Liver (tissue), 9 donors: ENCODE results near the gene SETD3. TPM values are rescaled to one million over a fixed set of nuclear protein-coding genes. Genes with fewer than 3 reads are reported as not detected.

ENCODE experiments used
- DNase-seq: peaks from one replicate; pipeline ENCODE4 v3.0.0-alpha.2; 2017; ENCODE audit warnings: low spot score
- H3K27ac ChIP-seq, 2 donors: one replicate each; pipeline ENCODE4 v1.7.0; 2013; ENCODE audit warnings: inconsistent platforms in 2 of 2, low read length in 2 of 2, control low read depth in 1 of 2, low read depth in 1 of 2, mild to moderate bottlenecking in 1 of 2
- H3K27me3 ChIP-seq, 4 donors: one replicate each; pipeline versions ENCODE4 v1.6.1 to v1.7.0; 2013; ENCODE audit warnings: low read length in 3 of 4, inconsistent platforms in 1 of 4, mild to moderate bottlenecking in 1 of 4, moderate library complexity in 1 of 4; ENCODE audit not compliant: control insufficient read depth in 4 of 4, insufficient read depth in 4 of 4
- H3K36me3 ChIP-seq, 4 donors: one replicate each; pipeline versions ENCODE4 v1.6.1 to v1.7.0; 2013; ENCODE audit warnings: low read length in 3 of 4, mild to moderate bottlenecking in 3 of 4, low read depth in 1 of 4, moderate library complexity in 1 of 4; ENCODE audit not compliant: control insufficient read depth in 4 of 4, insufficient read depth in 3 of 4
- H3K4me1 ChIP-seq, 4 donors: one replicate each; pipeline versions ENCODE4 v1.6.1 to v1.7.0; 2013; ENCODE audit warnings: low read length in 3 of 4, mild to moderate bottlenecking in 3 of 4, moderate library complexity in 1 of 4; ENCODE audit not compliant: control insufficient read depth in 4 of 4, insufficient read depth in 4 of 4
- H3K4me3 ChIP-seq, 3 donors: one replicate each; pipeline versions ENCODE4 v1.6.1 to v1.7.0; 2013; ENCODE audit warnings: low read length in 3 of 3, control low read depth in 1 of 3, low read depth in 1 of 3, mild to moderate bottlenecking in 1 of 3
- H3K9ac ChIP-seq, 2 donors: one replicate each; pipeline ENCODE4 v1.7.0; 2013; ENCODE audit warnings: low read length in 2 of 2, mild to moderate bottlenecking in 2 of 2, moderate library complexity in 2 of 2, control low read depth in 1 of 2, low read depth in 1 of 2
- H3K9me3 ChIP-seq, 4 donors: one replicate each; pipeline versions ENCODE4 v1.6.1 to v1.7.0; 2013; ENCODE audit warnings: low read length in 3 of 4; ENCODE audit not compliant: control insufficient read depth in 4 of 4
- CTCF ChIP-seq: fragments of 150-350 bp; IDR thresholded peaks from 2 replicates; pipeline ENCODE4 v1.5.1; 2017; ENCODE audit warnings: improper control_type of control experiment, low read depth, low read length; ENCODE audit not compliant: missing input control
- EGR1 ChIP-seq, 2 donors: IDR thresholded peaks; 2 replicates each; pipeline ENCODE4 v1.6.1; 2016 to 2018; ENCODE audit warnings: antibody characterized with exemption in 2 of 2, low read depth in 2 of 2
- FOXA1 ChIP-seq: IDR thresholded peaks from 2 replicates; pipeline ENCODE4 v1.6.1; 2016; ENCODE audit warnings: antibody characterized with exemption
- GABPA ChIP-seq, 2 donors: IDR thresholded peaks in 1 of 2; conservative IDR thresholded peaks in 1 of 2; 2 replicates each; pipeline ENCODE4 v1.6.1; 2016; ENCODE audit warnings: antibody characterized with exemption in 2 of 2, mild to moderate bottlenecking in 1 of 2, moderate library complexity in 1 of 2
- HNF4A ChIP-seq, 2 donors: conservative IDR thresholded peaks; 2 replicates each; pipeline ENCODE4 v1.6.1; 2016; ENCODE audit warnings: antibody characterized with exemption in 2 of 2, mild to moderate bottlenecking in 2 of 2
- HNF4G ChIP-seq: IDR thresholded peaks from 2 replicates; pipeline ENCODE4 v1.6.1; 2016; ENCODE audit warnings: antibody characterized with exemption
- JUND ChIP-seq, 2 donors: IDR thresholded peaks; 2 replicates each; pipeline ENCODE4 v1.6.1; 2016; ENCODE audit warnings: antibody characterized with exemption in 2 of 2
- NR2F2 ChIP-seq: IDR thresholded peaks from 2 replicates; pipeline ENCODE4 v1.6.1; 2016; ENCODE audit warnings: antibody characterized with exemption
- RAD21 ChIP-seq, 2 donors: IDR thresholded peaks; 2 replicates each; pipeline ENCODE4 v1.6.1; 2016; ENCODE audit warnings: antibody characterized with exemption in 2 of 2, mild to moderate bottlenecking in 2 of 2
- RXRA ChIP-seq, 2 donors: IDR thresholded peaks; 2 replicates each; pipeline ENCODE4 v1.6.1; 2017 to 2018; ENCODE audit warnings: antibody characterized with exemption in 2 of 2, mild to moderate bottlenecking in 1 of 2
- SP1 ChIP-seq: IDR thresholded peaks from 2 replicates; pipeline ENCODE4 v1.6.1; 2018; ENCODE audit warnings: antibody characterized with exemption, mild to moderate bottlenecking
- TAF1 ChIP-seq: conservative IDR thresholded peaks from 2 replicates; pipeline ENCODE4 v1.6.1; 2016; ENCODE audit warnings: antibody characterized with exemption, mild to moderate bottlenecking
- YY1 ChIP-seq: IDR thresholded peaks from 2 replicates; pipeline ENCODE4 v1.6.1; 2016; ENCODE audit warnings: antibody characterized with exemption, mild to moderate bottlenecking
- ZBTB33 ChIP-seq: IDR thresholded peaks from 2 replicates; pipeline ENCODE4 v1.6.1; 2016; ENCODE audit warnings: antibody characterized with exemption
- WGBS: extraction: QIAGEN DNeasy Blood & Tissue Kit; methylation state at CpG from one replicate; pipeline ENCODE4 v1.1.7; 2013; 5-methylcytosine and 5-hydroxymethylcytosine counted together
- polyA plus RNA-seq, 2 donors: library from polyadenylated mRNA; stranded (reverse) in 1 of 2; unstranded in 1 of 2; fragments of 200-250 nt in 1 of 2; fragments of >200 nt in 1 of 2; fragmentation: Nextera tagmentation in 1 of 2; extraction: Ambion mirVana in 1 of 2; gene quantifications; one replicate each; pipeline versions ENCODE4 v1.2.1 to v1.2.3, GENCODE V29; 2013 to 2015
- total RNA-seq, 2 donors: library from RNA; depleted of rRNA; stranded (reverse); fragments of >200 nt; gene quantifications; one replicate each; pipeline ENCODE4 v1.2.3, GENCODE V29; 2014
- TF ChIP-seq, protein P1 (sequence below): IDR thresholded peaks from 2 replicates; pipeline ENCODE4 v1.6.1; 2016; ENCODE audit warnings: antibody characterized with exemption
- TF ChIP-seq, protein P2 (sequence below): IDR thresholded peaks from 2 replicates; pipeline ENCODE4 v1.6.1; 2016; ENCODE audit warnings: antibody characterized with exemption, mild to moderate bottlenecking
- donor health status: healthy.
- donor health status: healthy.
- donor health status: healthy.
- donor health status: healthy.
- donor health status: healthy.

The SETD3 gene
- total and polyA plus RNA-seq, 4 donors: 18.7 to 39.7 (median 19.4) TPM

GRCh38 chr14:99402285-99402648 is 78.4 kb downstream of the SETD3 start (continued):
- no peak for TF ChIP-seq CTCF
- TF ChIP-seq, protein P1, sequence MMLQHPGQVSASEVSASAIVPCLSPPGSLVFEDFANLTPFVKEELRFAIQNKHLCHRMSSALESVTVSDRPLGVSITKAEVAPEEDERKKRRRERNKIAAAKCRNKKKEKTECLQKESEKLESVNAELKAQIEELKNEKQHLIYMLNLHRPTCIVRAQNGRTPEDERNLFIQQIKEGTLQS: no peak

DNA sequence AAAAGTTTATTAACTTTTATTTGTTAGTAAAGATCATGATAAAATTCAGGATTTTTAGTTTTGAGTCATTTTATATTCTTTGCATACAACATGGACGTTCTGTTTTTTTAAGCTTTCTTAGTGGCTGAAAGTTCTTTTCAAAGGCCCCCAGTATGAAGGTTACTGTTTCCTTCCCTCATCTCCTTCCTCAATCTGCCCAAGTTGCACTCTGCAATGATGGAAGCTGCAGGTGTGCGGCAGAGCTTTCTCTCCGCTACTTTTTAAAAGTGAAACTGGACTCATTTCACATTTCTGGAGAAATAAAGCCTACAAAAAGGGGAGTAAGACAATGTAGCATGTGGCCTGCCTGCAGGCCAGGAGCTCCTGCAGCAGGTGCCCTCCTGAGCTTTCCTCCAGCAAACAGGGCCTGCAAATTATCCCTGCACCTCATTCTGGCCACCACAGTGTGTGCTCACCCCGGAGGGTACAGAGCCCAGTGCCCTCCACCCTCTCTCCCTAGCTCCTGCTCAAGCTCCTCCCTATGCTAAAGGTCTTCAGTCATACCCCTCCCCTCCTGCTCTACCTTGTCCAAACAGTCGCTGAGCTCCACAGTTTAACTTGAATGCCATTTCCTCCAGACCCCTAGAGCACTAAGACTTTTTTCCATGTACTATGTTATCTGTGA is 78.9 kb downstream of the SETD3 start:
- Histone ChIP-seq H3K4me3 (no peak overlapping the region), H3K27ac (no peak overlapping the region), H3K27me3 (no peaks in the 10 kb centered on the region), H3K36me3 (peaks cover 2 to 33% (median 28%) of the 10 kb centered on the region in 4 donors), H3K4me1 (peaks cover 2 to 15% (median 14%) of the 10 kb centered on the region in 4 donors), H3K9ac (no peak overlapping the region), H3K9me3 (no peaks in the 10 kb centered on the region)
- 45% methylated on average over 5 of the region's 5 CpGs for WGBS
- TF ChIP-seq CTCF: no peak
- TF ChIP-seq HNF4A (conservative IDR thresholded peaks at IDR 0.05): peak; percentile 35 to 41
- TF ChIP-seq RXRA (IDR thresholded peaks at IDR 0.05): no peak
- no peak for TF ChIP-seq EGR1 (IDR thresholded peaks at IDR 0.05; ENCODE audit: low read depth in 2 of 2)
- peak; percentile 44 for DNase-seq

GRCh38 chr14:99401211-99401610 is 79.4 kb downstream of the SETD3 start:
- Histone ChIP-seq H3K4me3 (no peak overlapping the region), H3K9ac (no peak overlapping the region), H3K36me3 (peaks cover 2 to 34% (median 26%) of the 10 kb centered on the region in 4 donors), H3K9me3 (no peaks in the 10 kb centered on the region), H3K27me3 (no peaks in the 10 kb centered on the region), H3K27ac (no peak overlapping the region), H3K4me1 (peaks cover 2 to 16% (median 16%) of the 10 kb centered on the region in 4 donors)
- DNase-seq: no peak
- 74% methylated on average over 4 of the region's 4 CpGs for WGBS
- TF ChIP-seq CTCF (no peak), GABPA (IDR thresholded peaks at IDR 0.05 in 1 of 2, conservative IDR thresholded peaks at IDR 0.05 in 1 of 2) (no peak), HNF4G (no peak), JUND (IDR thresholded peaks at IDR 0.05) (no peak), RAD21 (IDR thresholded peaks at IDR 0.05) (no peak), YY1 (no peak), FOXA1 (no peak), SP1 (no peak), HNF4A (conservative IDR thresholded peaks at IDR 0.05) (no peak), RXRA (IDR thresholded peaks at IDR 0.05) (no peak), NR2F2 (no peak), TAF1 (no peak), ZBTB33 (no peak)
- TF ChIP-seq, protein P1: no peak
- TF ChIP-seq, protein P2, sequence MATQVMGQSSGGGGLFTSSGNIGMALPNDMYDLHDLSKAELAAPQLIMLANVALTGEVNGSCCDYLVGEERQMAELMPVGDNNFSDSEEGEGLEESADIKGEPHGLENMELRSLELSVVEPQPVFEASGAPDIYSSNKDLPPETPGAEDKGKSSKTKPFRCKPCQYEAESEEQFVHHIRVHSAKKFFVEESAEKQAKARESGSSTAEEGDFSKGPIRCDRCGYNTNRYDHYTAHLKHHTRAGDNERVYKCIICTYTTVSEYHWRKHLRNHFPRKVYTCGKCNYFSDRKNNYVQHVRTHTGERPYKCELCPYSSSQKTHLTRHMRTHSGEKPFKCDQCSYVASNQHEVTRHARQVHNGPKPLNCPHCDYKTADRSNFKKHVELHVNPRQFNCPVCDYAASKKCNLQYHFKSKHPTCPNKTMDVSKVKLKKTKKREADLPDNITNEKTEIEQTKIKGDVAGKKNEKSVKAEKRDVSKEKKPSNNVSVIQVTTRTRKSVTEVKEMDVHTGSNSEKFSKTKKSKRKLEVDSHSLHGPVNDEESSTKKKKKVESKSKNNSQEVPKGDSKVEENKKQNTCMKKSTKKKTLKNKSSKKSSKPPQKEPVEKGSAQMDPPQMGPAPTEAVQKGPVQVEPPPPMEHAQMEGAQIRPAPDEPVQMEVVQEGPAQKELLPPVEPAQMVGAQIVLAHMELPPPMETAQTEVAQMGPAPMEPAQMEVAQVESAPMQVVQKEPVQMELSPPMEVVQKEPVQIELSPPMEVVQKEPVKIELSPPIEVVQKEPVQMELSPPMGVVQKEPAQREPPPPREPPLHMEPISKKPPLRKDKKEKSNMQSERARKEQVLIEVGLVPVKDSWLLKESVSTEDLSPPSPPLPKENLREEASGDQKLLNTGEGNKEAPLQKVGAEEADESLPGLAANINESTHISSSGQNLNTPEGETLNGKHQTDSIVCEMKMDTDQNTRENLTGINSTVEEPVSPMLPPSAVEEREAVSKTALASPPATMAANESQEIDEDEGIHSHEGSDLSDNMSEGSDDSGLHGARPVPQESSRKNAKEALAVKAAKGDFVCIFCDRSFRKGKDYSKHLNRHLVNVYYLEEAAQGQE: no peak
